Upper lobe of right lung (tissue), 1 donor: ENCODE data around the gene UAP1L1. TPM values are rescaled to one million over a fixed set of nuclear protein-coding genes. Genes with fewer than 3 reads are reported as not detected.

Experiments
- ATAC-seq: fragments of 200-7000 bp; cut with Tn5 transposase; one replicate; pipeline ENCODE4 v1.9.1; 2020; ENCODE audit warnings: mild to moderate bottlenecking, moderate library complexity
- DNase-seq: peaks from one replicate; pipeline ENCODE4 v3.0.0-alpha.2; 2020
- H3K27ac ChIP-seq: fragments of 200-600 bp; one replicate; pipeline ENCODE4 v1.8.0; 2022
- H3K27me3 ChIP-seq: fragments of 200-600 bp; one replicate; pipeline ENCODE4 v1.8.0; 2022; ENCODE audit warnings: mild to moderate bottlenecking
- H3K36me3 ChIP-seq: fragments of 200-600 bp; one replicate; pipeline ENCODE4 v1.8.0; 2022
- H3K4me1 ChIP-seq: fragments of 200-600 bp; one replicate; pipeline ENCODE4 v1.8.0; 2022
- H3K4me3 ChIP-seq: fragments of 200-600 bp; one replicate; pipeline ENCODE4 v1.8.0; 2022; ENCODE audit warnings: mild to moderate bottlenecking
- H3K9me3 ChIP-seq: fragments of 200-600 bp; one replicate; pipeline ENCODE4 v1.8.0; 2022
- intact Hi-C: fragments of 100-400 bp; cut with DNase I; formaldehyde crosslinking; loops from one replicate; pipeline ENCODE4 v1.11.0; 2022
- total RNA-seq: library from RNA; stranded (reverse); fragmentation: NEBNext Ultra II Directional; extraction: Animal tissue kit (Norgen Biotek cat#: 25700); gene quantifications from one replicate; pipeline ENCODE4 v1.2.1, GENCODE V29; 2021
- TF ChIP-seq, protein P1 (sequence below): fragments of 200-600 bp; IDR thresholded peaks from one replicate; pipeline ENCODE4 v1.8.0; 2022; ENCODE audit warnings: antibody characterized with exemption
- donor health status: DM: no; HTN: yes; CAD: no; lungs with severe emphysema.

UAP1L1 gene
- total RNA-seq, 1 donor from 2014 or later: 30.7 TPM

DNA sequence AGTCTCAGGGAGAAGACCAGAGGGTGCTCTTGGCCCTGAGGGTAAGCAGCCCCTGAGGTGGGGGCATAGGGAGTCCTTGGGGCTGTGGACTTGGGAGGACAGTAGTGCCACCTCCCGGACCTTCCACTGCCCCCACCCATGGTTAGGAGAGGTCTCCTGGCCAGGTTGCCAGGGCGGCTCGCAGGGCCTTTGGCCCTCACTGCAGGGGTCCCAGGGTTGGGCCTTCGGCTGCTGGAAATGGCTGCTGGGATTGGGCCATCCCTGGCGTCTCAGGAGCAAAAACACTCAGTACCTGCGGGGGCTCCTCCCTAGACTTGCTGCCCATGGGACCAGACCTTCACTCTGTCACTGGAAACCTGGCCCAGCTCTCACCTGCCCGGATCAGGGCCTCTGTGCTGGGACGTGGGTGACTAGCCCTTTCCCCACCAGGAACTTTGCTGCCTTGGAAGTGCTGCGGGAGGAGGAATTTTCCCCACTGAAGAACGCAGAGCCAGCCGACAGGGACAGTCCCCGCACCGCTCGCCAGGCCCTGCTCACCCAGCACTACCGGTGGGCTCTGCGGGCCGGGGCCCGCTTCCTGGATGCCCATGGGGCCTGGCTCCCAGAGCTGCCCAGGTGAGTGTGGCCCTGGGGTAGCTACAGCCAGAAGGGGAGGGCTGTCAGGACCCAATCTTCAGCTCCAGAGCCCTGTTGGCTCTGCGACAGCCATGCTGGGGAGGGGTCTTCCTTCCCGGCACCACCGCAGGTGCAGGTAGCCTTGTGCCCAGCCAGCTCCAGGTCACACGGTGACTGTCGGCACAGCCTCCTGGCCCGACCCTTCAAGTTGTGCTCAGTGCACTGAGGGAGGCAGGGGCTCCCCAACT, 3.2 kb downstream of the UAP1L1 start:
- ATAC-seq: no peak
- peaks cover 44% of the 10 kb centered on the region for H3K36me3 ChIP-seq
- intact Hi-C loops: no loop called here

DNA sequence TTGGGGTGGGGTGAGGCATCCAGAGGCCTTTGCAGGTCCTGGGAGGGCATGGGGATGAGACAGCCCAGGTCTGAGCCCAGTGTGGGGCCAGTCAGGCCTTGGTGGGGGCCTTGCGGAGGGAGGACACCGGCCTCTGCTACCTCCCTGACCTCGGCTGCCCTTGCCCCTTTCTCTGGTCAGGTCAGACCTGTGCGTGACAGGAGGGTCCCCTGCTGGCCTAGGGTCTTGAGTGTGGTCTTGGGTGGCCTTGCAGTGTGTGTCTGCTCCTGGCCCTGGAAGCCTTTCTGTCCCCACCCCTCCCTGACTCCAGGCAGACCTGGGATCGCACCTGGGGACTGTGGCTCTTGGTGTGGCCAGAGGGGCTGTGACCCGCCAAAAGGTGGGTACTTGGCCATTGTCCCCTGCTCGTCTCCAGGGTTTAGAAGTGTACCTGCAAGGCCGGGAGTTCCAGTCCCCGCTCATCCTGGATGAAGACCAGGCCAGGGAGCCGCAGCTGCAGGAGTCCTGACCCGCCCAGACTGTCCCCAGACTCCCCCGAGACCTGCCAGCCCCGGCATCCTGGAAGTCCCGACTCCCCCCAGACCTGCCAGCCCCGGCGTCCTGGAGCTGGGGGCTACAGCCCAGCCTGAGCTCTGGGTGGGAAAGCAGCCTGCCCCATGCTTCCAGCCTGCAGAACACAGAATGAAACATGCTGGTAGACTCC, 5.1 kb downstream of the UAP1L1 start:
- ATAC-seq: no peak
- peaks cover 44% of the 10 kb centered on the region for H3K36me3 ChIP-seq
- H3K27me3 ChIP-seq: no peaks in the 10 kb centered on the region
- intact Hi-C loops: no loop called here
- DNase-seq: peak; percentile 62
- TF ChIP-seq, protein P1, sequence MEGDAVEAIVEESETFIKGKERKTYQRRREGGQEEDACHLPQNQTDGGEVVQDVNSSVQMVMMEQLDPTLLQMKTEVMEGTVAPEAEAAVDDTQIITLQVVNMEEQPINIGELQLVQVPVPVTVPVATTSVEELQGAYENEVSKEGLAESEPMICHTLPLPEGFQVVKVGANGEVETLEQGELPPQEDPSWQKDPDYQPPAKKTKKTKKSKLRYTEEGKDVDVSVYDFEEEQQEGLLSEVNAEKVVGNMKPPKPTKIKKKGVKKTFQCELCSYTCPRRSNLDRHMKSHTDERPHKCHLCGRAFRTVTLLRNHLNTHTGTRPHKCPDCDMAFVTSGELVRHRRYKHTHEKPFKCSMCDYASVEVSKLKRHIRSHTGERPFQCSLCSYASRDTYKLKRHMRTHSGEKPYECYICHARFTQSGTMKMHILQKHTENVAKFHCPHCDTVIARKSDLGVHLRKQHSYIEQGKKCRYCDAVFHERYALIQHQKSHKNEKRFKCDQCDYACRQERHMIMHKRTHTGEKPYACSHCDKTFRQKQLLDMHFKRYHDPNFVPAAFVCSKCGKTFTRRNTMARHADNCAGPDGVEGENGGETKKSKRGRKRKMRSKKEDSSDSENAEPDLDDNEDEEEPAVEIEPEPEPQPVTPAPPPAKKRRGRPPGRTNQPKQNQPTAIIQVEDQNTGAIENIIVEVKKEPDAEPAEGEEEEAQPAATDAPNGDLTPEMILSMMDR: no peak
- no peaks in the 10 kb centered on the region for H3K9me3 ChIP-seq
- no peak overlapping the region for H3K27ac ChIP-seq
- peaks cover 18% of the 10 kb centered on the region for H3K4me1 ChIP-seq
- H3K4me3 ChIP-seq: no peak overlapping the region

More for the DNA sequence above, 3.2 kb downstream of the UAP1L1 start:
- Histone ChIP-seq H3K27ac (no peak overlapping the region), H3K4me3 (no peak overlapping the region), H3K27me3 (no peaks in the 10 kb centered on the region), H3K9me3 (no peaks in the 10 kb centered on the region), H3K4me1 (peaks cover 16% of the 10 kb centered on the region)
- TF ChIP-seq, protein P1: no peak
- DNase-seq: no peak

DNA sequence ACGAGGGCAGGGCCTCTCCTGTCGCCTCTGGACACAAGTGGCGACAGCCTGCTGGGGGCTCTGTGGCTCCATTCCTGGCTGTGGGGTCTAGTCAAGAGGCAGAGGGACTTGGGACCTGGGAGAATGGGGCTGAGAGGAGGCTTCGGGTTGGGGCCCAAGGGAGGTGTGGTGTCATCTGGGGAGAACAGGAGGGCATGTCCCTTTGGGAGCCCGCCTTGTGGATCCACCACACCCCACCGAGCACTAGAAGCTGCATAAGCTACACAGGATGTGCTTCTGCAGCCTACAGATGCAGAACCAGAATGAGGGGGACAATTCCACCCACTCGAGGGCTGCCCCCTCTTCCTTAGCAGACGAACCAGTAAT, 5.6 kb downstream of the UAP1L1 start:
- H3K27ac ChIP-seq: no peak overlapping the region
- peaks cover 23% of the 10 kb centered on the region for H3K4me1 ChIP-seq
- intact Hi-C loops: no loop called here
- H3K4me3 ChIP-seq: no peak overlapping the region
- H3K9me3 ChIP-seq: no peaks in the 10 kb centered on the region
- DNase-seq (no peak), ATAC-seq (no peak)
- TF ChIP-seq, protein P1: no peak
- peaks cover 44% of the 10 kb centered on the region for H3K36me3 ChIP-seq
- no peaks in the 10 kb centered on the region for H3K27me3 ChIP-seq

DNA sequence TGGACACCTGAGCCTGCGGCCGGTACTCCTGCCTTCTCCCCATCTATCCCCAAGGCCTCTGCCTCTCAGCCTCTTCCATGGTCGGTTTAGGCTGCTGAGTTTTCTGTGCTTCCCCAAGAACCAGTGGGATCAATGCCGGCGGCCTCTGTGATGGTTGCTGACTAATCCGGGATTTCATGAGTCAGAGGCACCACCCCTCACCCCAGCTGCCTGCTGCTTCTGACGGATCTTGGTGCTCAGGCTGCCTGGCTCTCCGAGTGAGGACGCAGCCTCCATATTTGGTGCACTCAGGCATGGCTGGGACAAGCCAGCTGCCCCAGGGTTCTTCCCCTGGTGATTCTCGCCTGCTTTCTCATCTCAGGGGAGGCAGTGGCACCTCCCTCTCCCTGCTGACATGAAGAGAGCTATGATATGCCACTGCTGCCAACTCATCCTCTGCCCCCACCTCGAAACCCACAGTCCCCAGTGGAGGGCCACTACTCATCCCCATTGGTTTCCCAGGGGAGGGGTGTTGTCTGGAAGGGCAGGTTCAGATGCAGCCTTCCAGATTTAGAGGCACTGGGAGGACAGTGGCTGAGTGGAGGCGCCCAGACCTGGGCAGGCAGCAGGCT, 6.2 kb downstream of the UAP1L1 start:
- TF ChIP-seq, protein P1: no peak
- Histone ChIP-seq H3K27me3 (no peaks in the 10 kb centered on the region), H3K4me3 (no peak overlapping the region), H3K36me3 (peaks cover 44% of the 10 kb centered on the region), H3K4me1 (peaks cover 22% of the 10 kb centered on the region), H3K9me3 (no peaks in the 10 kb centered on the region), H3K27ac (no peak overlapping the region)
- intact Hi-C loops: no loop called here
- no peak for ATAC-seq
- peak; percentile 61 for DNase-seq

DNA sequence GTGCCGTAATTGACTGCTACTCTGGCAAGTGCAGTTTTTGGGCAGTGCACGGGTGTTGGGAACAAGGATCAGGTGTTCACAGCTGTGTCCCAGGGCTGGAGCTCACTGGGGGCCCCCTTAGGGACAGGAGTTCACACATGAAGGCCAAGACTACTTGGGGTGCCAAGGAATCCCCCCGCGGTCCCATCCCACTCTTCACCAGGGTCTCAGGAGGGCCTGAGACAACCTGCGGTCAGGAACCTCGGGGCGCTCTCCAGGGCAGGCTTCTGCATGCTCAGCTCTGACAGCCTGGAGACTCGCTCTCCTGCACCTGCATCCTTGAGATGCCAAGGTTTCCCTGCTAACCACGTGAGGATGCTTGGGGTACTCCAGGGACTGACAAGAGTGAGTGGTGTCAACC, 7.2 kb downstream of the UAP1L1 start:
- H3K4me3 ChIP-seq: no peak overlapping the region
- H3K27ac ChIP-seq: no peak overlapping the region
- no peak for ATAC-seq
- H3K27me3 ChIP-seq: no peaks in the 10 kb centered on the region
- H3K4me1 ChIP-seq: peaks cover 17% of the 10 kb centered on the region
- no peaks in the 10 kb centered on the region for H3K9me3 ChIP-seq
- no peak for DNase-seq
- peaks cover 40% of the 10 kb centered on the region for H3K36me3 ChIP-seq
- TF ChIP-seq, protein P1: no peak
- intact Hi-C loops: no loop called here
